GM12874 (cell line): ENCODE data around the gene HUWE1.

Experiments
- CTCF ChIP-seq: IDR thresholded peaks from 2 replicates; pipeline ENCODE4 v1.5.1; 2011; ENCODE audit warnings: low read depth, mild to moderate bottlenecking, control low read depth, low read length, moderate library complexity; ENCODE audit not compliant: insufficient read depth

The HUWE1 gene

GRCh38 chrX:53580742-53581504, 105.6 kb downstream of the HUWE1 start:
- no peak for TF ChIP-seq CTCF

GRCh38 chrX:53571494-53571893, 115.0 kb downstream of the HUWE1 start:
- TF ChIP-seq CTCF = no peak

GRCh38 chrX:53563324-53563723, 123.2 kb downstream of the HUWE1 start:
- no peak for TF ChIP-seq CTCF

GRCh38 chrX:53561912-53562311, 124.6 kb downstream of the HUWE1 start:
- no peak for TF ChIP-seq CTCF

- no peak for TF ChIP-seq CTCF
Measured at GRCh38 chrX:53558646-53559045, 127.9 kb downstream of the HUWE1 start.

- TF ChIP-seq CTCF = no peak
Measured at GRCh38 chrX:53556868-53557267, 129.7 kb downstream of the HUWE1 start.

GRCh38 chrX:53550756-53551463, 135.6 kb downstream of the HUWE1 start:
- TF ChIP-seq CTCF = no peak
